Measurements from ENCODE around the gene CRELD2.

DNA sequence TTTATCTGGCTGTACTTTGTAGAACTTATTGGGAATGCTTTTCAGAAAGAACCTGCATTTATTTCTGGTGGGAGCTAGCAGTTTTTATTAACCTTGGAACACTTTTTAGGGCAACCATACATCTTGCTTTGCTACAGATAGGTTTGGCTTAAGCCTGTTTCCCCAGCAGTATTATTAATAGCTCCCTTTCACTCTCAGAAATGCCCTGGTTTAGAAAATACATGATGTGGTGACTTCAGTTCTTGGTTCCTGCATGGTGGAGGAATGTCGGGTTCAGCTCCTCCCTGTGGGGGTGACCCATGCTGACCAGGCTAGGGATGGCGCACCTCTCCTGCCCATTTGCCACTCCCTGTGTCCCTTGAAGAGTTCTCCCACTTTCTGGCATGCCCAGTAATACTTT, 36.6 kb upstream of the CRELD2 start:
- TF ChIP-seq CTCF (IDR thresholded peaks at IDR 0.05; ENCODE audit: low read length) = no peak
- TF ChIP-seq EZH2 (optimal IDR thresholded peaks at IDR 0.05; ENCODE audit: low read depth, low read length) = no peak

Measured in MM.1S (cell line).